GM18517 (cell line): ENCODE results near the gene SETD5.
"Not testable (repeated sequence)": the region's sequence is repeated elsewhere in the genome, so short reads cannot be mapped to it uniquely, and the experiment has no call there.

Experiments
- ATAC-seq: cut with Tn5 transposase; IDR thresholded peaks from one replicate; pipeline ENCODE4 v1.9.1; 2021; ENCODE audit warnings: mild to moderate bottlenecking, moderate library complexity; ENCODE audit not compliant: unreplicated experiment

Gene SETD5

DNA sequence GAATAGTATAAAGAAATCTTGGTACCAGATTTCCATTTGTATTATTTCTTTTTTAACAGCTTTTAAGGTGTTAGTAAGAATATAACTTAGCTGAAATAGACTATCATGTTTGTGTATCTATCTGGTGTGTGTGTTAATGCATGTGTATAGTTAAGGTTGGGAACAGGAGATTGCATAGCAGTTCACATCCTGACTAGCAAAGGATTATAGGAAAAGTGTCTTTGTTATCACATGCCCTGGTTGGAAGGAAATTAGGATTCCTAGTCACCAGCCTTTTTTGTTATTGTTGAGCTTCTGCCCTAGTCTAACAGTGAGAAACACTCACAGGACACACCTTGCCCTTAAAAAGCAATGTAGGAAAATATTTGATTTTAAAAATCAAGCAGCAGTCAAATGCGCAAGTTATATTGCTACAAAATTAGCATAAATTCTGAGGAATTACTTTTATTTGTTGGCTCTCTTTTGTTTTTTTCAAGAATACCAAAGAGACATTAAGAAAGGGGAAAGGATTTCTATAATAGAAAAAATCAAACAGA is 58.2 kb downstream of the SETD5 start:
- ATAC-seq: no peak

DNA sequence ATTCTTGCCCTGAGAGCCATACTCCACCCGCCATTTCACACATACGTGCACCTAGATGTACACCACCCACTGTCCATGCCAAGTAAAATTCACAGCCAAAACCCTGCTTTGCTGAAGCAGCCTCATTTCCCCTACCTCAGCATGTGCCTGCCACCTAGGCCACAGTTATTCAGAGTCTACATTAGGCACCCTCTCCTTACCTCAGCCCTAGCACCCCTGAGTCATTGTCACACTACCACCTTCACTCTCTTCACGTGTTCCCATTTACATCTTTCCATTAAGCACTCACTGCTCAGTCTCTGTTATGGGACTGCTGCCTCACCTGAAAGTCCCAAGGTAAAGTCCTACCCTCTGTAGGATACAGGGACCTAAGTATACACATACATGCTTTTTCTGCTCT is 70.0 kb downstream of the SETD5 start:
- ATAC-seq: no peak

DNA sequence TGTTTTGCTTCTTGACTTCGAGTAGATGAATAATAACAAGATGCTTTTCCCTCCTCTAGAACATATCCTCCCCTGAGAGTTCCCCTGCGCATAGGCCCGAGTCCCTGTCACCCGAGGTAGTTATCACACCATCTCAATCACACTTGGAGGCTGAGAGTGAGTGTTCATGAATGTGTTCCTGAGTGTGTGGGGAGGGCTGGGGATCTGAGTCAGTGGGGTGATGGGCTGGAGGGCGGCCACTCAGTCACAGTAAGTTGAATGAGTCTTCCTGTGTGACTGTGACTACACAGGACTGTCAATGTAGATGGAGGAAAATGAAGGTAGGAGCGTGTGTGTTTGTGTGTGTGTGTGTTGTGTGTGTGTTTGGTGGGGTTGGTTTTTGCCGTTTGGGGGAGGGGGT is 71.0 kb downstream of the SETD5 start:
- no peak for ATAC-seq

DNA sequence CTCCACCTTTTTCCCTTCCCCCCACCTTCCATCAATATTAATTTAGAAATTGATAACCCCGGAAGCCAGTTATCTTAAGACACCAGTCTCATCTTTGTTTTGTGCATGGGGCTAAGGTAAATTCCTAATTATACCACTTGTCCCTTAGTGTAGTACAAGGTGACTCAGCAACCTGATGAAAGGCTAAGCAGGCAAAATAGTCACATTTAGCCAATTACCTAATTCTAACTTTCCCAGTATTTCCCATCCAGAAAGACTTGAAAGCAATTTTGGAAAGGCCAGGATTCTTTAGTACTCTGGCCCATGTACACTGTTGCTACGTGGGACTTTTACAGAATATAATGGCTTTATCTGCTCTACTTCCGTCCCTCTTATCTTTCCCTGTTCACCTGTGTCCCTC is 72.6 kb downstream of the SETD5 start:
- ATAC-seq: no peak

DNA sequence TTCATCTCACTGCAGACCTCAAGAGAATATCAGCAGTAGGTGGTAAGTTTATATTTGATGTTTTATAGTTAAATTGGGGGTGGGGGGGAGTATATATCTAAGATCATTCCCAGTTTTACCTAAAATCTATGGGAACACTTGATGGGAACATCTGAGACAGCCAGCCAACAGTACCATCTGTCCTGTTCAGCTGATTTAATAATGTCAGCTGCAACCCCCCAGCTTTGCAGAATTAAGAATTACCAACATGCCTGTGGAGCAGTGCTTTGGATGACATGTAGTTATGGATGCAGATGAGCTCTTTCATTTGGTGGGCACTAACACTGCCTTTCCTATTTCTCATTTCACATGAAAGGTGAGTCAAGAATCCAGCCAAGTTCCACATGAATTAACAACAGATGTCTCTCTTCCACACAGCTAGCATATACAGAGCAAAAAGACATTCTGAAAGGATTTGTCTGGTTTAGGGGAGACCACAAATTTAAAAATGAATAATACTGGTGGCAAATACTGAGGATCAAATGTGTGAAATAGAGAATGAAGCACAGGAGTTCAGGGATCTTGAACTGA is 76.2 kb downstream of the SETD5 start:
- ATAC-seq: no peak

DNA sequence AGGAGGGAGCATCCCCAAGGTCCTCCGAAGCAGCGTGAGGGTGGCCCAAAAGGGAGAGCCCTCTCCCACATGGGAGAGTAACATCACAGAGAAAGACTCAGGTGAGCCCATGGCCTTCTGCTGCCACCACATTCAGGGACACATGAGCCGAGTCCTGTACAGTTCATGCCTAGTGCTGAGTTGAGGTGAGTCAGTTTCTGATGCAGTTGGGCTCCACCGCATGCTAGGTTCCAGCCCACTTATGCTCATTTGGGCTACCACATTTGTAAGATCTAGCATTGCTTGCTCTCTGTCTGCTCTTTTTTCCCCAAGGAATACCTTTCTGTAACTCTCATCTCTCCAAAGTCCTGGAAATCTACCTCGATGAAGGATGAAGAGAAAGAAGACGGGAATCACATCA is 77.1 kb downstream of the SETD5 start:
- no peak for ATAC-seq

DNA sequence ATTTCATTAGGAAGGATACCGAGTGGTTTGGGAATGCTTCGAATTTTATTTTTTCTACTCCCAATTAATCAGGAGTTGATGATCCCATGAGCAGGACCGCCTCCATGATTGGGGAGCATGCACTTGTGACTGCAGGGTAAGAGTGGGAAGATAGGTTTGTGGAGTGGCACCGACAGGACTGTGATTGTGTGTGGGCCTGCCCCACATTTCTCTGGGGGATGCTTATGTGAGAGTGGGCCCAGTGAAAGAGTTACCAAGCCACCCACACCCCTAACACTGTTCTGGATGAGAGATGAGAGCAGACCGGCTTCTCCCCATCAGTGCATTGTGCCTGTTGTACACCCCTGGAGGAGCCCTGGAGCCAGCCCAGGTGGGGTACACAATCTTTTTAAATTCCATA is 79.5 kb downstream of the SETD5 start:
- no peak for ATAC-seq

DNA sequence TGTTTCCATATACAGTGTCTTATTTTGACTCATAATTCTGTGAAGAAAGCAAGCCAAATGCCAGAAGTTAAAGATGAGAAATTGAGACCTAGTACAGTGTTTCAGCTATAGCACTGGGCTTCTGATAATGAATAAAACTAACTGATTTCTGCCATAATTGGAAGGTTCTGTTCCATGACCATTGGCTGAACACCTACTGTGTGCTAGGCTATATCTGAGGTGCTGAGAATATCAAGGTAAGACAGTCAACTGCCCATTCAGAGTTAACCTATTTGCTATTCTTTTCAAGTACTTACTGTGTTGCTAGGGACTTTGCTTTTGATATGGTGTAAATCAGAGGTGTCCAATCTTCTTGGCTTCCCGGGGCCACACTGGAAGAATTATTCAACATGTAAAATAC is 82.8 kb downstream of the SETD5 start:
- no peak for ATAC-seq

DNA sequence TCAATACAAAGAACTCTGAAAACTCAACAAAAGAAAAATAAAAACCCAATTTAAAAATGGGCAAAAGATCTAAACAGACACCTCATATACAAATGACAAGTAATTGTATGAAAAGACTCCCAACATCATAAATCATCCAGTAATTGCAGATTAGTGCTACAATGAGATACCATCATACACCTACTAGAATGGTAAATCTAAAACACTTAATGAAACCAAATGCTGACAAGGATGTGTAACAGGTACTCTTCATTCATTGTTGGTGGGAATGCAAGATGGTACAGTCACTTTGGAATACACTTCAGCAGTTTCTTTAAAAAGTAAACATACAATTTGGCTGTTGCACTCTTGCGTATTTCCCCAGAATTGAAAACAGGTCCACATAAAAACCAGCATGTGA is 87.8 kb downstream of the SETD5 start:
- ATAC-seq: no peak

DNA sequence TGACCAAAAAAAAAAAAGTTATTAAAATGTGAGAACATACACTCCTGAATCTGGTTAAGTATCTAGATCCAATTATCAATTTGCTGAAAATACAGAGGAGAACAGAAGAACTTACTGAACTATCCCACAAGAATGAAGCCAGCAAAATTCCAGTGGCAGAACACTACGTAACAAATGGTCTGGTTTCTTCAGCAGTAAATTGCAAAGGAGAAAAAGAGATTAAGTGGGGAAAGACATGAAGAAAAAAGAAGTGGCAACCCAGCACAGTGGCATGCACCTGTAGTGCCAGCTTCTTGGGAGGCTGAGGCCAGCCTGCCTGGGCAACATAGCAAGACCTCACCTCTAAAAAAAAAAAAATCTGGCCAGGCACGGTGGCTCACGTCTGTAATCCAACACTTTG is 94.1 kb downstream of the SETD5 start:
- ATAC-seq: no peak

DNA sequence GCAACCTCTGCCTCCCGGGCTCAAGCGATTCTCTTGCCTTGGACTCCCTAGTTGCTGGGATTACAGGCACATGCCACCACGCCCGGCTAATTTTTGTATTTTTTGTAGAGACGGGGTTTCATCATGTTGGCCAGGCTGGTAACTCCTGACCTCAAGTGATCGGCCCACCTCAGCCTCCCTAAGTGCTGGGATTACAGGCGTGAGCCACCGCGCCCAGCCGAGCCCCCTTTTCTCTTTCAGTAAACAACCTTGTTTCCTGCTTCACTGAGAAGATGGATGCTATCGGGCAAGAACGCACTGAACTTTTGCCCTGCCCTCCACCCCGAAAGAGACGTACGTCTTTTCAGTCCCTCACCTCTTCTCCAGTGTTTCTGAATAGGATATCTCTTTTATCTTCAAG is 96.6 kb downstream of the SETD5 start:
- ATAC-seq: not testable (repeated sequence)

DNA sequence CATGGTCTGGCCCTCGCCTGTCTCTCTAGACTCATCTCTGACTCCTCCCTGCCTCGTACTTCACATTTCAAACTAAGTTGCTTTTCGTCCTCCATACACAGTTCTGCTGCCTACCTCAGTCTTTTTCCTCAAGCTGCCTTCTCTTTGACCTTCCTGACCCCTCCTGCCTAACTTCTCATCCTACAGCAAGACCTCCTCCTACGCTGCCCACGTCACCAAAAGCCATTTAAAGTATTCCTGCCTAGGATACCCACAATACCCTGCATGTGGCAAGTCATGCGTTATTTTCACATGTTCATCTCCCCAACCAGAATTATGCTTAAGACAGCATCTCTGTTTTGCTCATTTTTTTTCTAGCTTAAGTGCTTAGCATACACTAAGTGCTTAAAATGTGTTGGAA is 99.5 kb downstream of the SETD5 start:
- ATAC-seq: no peak

DNA sequence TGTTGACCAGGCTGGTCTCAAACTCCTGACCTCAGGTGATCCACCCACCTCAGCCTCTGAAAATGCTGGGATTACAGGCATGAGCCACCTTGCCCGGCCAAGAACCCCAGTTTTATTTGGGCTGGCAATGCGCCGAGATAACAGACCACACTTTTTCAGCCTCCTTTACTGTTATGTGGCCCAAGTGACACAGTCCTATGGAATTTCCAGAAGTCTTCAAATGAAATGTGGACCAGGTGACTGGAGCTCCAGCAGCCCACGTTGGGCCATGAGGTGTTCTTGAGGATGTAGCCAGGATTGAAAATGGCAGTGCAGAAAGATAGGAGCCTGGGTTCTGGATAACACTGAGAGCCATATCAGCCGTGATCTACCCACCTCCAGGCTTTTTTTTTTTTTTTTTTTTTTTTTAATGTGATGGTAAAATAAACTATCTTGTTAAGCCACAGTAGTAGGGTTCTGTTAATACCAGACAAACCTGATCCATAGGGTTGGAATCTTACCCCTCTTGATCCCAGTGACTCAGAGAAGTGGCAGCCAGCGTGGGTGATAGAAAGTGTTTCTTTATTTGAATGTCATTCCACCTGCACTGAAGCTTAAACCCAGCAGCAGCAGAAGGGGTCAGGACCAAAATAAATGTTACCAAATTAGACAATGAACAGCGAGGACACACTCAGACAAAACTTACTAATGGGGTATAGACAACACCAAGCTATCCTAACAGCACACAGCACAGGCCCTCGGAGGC is 100.6 kb downstream of the SETD5 start:
- ATAC-seq: no peak

DNA sequence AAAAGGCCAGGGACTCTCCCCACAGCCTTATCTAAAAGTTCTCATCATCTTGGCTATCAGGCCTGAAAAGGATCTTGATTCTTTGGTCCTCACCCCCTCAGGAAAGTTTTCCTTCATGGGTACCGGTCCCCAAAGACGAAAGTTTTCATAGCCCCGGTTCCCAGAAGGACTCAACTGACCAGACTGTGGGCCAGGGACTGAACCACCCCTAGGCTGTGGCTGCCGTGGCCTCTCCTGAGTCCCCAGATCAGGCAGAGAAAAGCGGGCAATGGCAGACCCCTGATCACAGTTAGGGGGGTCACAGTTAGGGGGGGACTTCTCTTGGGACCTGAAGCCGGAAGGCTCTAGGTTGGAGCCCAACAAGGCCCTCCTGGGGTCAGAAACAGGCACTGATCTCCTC is 101.4 kb downstream of the SETD5 start:
- no peak for ATAC-seq

DNA sequence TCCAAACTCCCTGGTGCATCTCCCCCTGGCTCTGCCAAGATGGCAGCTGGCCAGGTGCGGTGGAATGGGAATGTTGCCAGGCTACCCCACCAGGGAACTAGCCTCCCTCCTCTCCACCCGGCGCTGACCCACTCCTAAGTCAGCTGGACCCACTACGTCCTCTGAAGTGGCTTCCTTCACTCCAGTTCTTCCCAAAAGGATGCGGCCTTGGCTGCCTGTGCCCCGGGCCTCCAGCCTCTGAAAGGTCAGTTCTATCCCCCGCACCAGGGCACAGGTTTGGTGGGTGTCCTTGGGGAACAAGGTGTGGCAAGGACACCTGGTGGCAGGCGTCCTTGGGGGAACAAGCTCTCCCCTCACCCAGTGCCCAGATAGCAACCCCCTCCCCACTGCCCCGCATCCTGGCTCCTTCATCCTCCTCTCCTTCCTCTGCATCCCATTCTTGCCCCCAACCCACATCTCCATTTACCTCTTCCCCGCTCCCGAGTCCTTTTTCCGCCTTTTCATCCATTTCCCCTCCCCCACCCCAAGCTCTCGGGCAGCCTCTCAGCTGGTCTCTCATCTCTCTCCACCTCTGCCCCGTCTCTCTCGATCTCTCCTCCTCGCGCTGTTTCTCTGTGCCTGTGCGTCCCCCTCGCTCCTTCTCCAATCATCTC is 102.2 kb downstream of the SETD5 start:
- ATAC-seq: no peak

DNA sequence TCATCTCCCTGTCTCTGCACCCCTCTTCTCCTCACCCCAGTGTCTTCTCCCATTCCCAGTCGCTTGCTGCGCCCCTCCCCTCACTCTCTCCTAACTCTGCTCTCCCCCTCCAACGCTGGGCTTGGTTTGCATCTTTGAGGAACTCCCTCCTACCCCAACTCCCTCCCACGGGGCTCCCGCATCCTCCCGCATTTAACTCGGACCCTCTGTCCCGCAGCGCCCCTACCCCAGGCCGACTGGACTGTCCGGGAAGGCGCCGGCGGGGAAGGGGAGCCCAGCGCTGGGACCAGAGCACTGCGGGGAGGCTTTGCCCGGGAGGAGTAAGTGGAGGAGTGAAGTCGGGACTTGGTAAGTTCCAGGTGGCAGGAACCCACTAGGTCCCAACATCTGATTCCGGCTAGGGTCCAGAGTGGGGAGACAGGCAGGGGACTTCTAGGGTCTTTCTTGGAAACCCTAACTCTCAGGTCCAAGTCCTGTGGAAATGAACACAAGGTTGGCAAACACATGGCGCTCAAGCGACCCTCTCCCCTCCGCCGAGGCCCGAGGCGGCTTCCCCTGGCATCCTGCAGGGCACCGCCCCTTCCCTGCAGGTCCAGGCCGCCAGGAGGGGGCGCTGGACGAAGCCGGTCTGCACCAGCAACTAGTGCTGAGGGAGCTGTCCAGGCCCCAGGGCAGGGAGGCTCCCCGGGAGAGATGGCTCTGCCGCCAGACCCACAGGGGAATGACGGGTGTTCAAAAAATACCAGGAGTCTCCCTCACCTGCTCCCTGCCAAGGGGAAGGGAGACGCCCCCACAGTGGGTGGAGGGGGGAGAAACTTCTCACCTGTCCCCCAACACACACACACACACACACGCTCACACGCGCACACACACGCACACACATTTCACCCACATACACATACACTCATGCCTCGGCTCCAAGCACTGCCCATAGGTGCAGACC is 103.0 kb downstream of the SETD5 start:
- ATAC-seq: no peak

DNA sequence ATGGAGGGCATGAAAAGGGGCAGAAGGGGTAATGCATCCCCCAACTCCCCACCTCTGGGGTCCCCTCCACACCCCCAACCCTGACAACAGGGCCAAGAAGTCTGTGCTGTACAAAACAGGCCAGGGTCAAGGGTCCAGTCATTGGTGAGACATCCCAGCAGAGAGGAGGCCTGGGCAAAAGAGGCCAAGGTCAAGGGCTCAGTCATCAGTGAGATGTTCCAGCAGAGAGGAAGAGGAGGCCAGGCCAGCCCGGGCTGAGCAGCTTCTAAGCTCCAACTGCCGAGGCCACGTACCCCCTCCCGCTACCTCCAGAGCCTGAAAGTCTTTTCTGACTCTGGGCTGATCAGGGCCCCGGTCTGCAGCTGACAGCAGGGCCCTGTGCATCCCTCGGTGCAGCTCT is 103.8 kb downstream of the SETD5 start:
- no peak for ATAC-seq

DNA sequence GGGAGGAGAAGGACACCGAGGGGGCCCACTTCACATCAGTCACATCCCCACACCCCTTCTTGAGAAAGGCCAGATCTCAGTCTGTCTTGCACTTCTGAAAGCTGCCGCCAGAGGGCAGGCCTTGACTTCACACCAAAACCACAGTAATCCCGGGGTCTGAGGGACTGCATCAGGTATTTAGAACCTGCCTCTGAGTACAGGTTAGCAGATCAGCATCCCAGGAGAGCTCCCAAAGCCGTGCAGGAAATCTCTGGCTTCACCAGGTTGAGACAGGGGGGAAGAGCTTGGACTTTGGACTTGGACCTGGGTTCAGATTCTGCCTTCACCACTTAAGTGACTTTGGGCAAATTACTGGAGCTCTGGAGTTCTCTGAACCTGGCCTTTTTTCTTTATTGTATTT is 105.9 kb downstream of the SETD5 start:
- ATAC-seq: no peak

DNA sequence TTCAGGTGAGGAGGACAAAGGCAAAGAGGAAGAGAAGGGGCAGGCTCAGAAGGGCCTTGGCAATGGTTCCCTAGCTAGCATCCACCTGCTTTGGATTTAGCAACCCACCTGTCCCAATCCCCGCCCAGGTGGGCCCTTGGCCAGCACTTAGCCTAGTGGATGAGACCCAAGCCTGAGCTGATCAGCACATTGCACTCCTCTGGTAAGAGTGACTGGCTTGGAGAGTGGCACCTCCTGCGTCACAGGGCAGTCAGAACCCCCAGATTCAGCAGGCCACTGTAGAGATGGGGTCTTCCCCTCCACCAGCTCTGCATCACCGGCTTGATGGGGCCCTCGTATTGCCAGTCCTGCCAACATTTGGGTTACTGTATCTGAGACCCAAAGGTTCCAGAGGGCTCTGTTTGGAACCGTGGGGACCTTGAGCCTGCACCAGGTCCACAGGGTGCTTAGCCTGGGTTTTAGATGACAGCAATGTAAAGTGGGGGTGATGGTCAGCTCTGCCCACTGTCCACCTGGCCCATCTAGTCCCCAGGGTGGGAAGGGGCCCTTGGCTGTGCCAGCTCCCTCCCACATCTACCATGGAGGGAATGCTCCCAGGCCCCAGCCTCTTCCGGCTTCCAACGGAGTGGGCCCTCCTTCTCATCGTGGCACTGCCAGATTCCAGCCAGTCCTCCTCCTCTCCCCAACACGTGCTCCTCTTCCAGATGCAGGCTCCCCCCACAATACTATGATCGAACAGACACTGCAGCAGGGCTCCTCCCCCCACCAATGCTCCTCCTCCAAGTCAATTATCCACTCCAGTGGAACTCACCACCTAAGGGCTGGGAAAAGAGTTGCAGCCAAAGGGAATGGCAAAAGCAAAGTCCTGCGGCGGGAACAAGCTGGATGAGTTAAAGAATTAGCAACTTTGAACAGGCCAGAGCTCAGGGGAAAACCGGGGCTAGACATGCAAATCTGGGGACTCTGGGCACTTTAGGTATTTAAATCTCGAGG is 110.5 kb downstream of the SETD5 start:
- no peak for ATAC-seq

DNA sequence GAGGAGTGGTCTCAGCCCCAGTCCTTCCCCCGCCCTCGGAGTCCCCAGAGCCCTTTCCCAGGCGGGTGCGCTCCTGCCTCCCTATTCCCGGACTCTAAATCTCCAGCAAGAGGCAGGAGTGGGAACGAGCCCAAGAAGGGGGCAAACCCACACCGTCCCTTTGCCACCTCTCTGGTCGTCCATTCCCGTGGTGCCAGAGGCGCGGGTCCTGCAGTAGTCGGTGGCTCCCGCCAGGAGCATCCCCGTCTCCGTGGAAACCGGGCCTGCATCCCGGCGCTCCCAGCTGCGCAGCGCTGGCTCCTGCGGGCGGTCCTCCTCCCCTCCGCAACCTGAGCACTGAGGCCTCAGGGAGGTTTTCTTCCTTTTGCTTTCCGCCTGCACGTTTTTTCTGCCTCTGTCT is 111.4 kb downstream of the SETD5 start:
- no peak for ATAC-seq
